Keratinocyte (primary cell): ENCODE results near the gene SMARCA4. TPM values are rescaled to one million over a fixed set of nuclear protein-coding genes. Genes with fewer than 3 reads are reported as not detected.
A peak's percentile ranks its signal among the peaks of the same experiment; 100 is the strongest.
"Not testable (repeated sequence)": the region's sequence is repeated elsewhere in the genome, so short reads cannot be mapped to it uniquely, and the experiment has no call there.

Experiments
- DNase-seq: peaks from one replicate; pipeline ENCODE4 v3.0.0-alpha.2; 2011; ENCODE audit warnings: low read depth, missing footprints, low spot score
- FAIRE-seq: peaks from 2 replicates; lab custom pipeline; 2011; peaks lifted over from hg19 to GRCh38; lab: Jason Lieb, UNC
- H2AFZ ChIP-seq: 2 replicates; pipeline ENCODE4 v1.6.0; 2012; ENCODE audit warnings: low read length, control low read depth, inconsistent platforms; ENCODE audit not compliant: control insufficient read depth
- H3K27ac ChIP-seq: 2 replicates; pipeline ENCODE4 v1.5.1; 2011; ENCODE audit warnings: low read length; ENCODE audit not compliant: control insufficient read depth, insufficient read depth
- H3K27me3 ChIP-seq: 3 replicates; pipeline ENCODE4 v1.6.0; 2011; ENCODE audit warnings: low read length; ENCODE audit not compliant: control insufficient read depth, insufficient read depth; ENCODE audit errors: extremely low read depth
- H3K36me3 ChIP-seq, 2 experiments: 2 replicates in 1 of 2; 3 replicates in 1 of 2; pipeline ENCODE4 v1.5.1; 2011; ENCODE audit warnings: low read length in 2 of 2, mild to moderate bottlenecking in 1 of 2; ENCODE audit not compliant: control insufficient read depth in 2 of 2, insufficient read depth in 2 of 2; ENCODE audit errors: extremely low read depth in 1 of 2
- H3K4me1 ChIP-seq: 3 replicates; pipeline ENCODE4 v1.5.1; 2011; ENCODE audit warnings: low read length; ENCODE audit not compliant: control insufficient read depth, insufficient read depth; ENCODE audit errors: extremely low read depth
- H3K4me2 ChIP-seq: 3 replicates; pipeline ENCODE4 v1.6.0; 2011; ENCODE audit warnings: low read depth, low read length; ENCODE audit not compliant: control insufficient read depth, insufficient read depth; ENCODE audit errors: extremely low read depth
- H3K4me3 ChIP-seq, 3 experiments: fragments of 200-600 bp in 1 of 3; sonication (generic) in 1 of 3; 2 replicates in 2 of 3; 3 replicates in 1 of 3; pipeline ENCODE4 v1.5.1; 2011 to 2016; ENCODE audit warnings: low read length in 3 of 3, mild to moderate bottlenecking in 3 of 3, control low read depth in 2 of 3, inconsistent platforms in 1 of 3, low read depth in 1 of 3, mixed read lengths in 1 of 3, mixed run types in 1 of 3, moderate library complexity in 1 of 3; ENCODE audit not compliant: control insufficient read depth in 2 of 3, insufficient read depth in 2 of 3; ENCODE audit errors: extremely low read depth in 1 of 3
- H3K79me2 ChIP-seq: 2 replicates; pipeline ENCODE4 v1.6.0; 2012; ENCODE audit warnings: low read length; ENCODE audit not compliant: control insufficient read depth, insufficient read depth
- H3K9ac ChIP-seq: 3 replicates; pipeline ENCODE4 v1.6.0; 2011; ENCODE audit warnings: low read length; ENCODE audit not compliant: control insufficient read depth, insufficient read depth; ENCODE audit errors: extremely low read depth
- H3K9me1 ChIP-seq: 3 replicates; pipeline ENCODE4 v1.6.0; 2011; ENCODE audit warnings: low read length; ENCODE audit not compliant: control insufficient read depth, insufficient read depth; ENCODE audit errors: extremely low read depth
- H3K9me3 ChIP-seq: 2 replicates; pipeline ENCODE4 v1.5.1; 2012; ENCODE audit warnings: low read depth, low read length; ENCODE audit not compliant: control insufficient read depth
- H4K20me1 ChIP-seq: 3 replicates; pipeline ENCODE4 v1.6.0; 2011; ENCODE audit warnings: low read length; ENCODE audit not compliant: control insufficient read depth, insufficient read depth; ENCODE audit errors: extremely low read depth
- CTCF ChIP-seq, 3 experiments: IDR thresholded peaks in 1 of 3; conservative IDR thresholded peaks in 1 of 3; optimal IDR thresholded peaks in 1 of 3; 2 replicates in 2 of 3; 3 replicates in 1 of 3; pipeline versions ENCODE3 to v1.5.1; 2011; ENCODE audit warnings: low read length in 3 of 3, mild to moderate bottlenecking in 3 of 3, moderate library complexity in 2 of 3, control low read depth in 1 of 3, inconsistent platforms in 1 of 3; ENCODE audit not compliant: insufficient read depth in 2 of 3; ENCODE audit errors: extremely low read depth in 1 of 3
- EZH2 ChIP-seq: IDR thresholded peaks from one replicate; pipeline ENCODE4 v1.6.1; 2012; ENCODE audit warnings: inconsistent platforms, mild to moderate bottlenecking, low read length, moderate library complexity
- dilution Hi-C: fragments of 300-500 bp; cut with MboI; formaldehyde crosslinking; loops from one replicate; pipeline ENCODE4 v1.7.0; 2020; ENCODE audit warnings: low sequenced_read_pairs; ENCODE audit not compliant: extremely low pct_ligation_motif_present
- polyA plus RNA-seq, 5 experiments: library from polyadenylated mRNA; depleted of rRNA in 3 of 5; stranded (reverse) in 3 of 5; stranded (forward) in 1 of 5; unstranded in 1 of 5; fragments of >200 nt; gene quantifications; 1 replicate in 1 of 5; 2 replicates in 3 of 5; 3 replicates in 1 of 5; pipeline versions ENCODE4 v1.2.1 to v1.2.3, GENCODE V29; 2011 to 2012; ENCODE audit warnings: missing spikeins in 2 of 5, low read depth in 1 of 5, low replicate concordance in 1 of 5

SMARCA4 gene
- polyA plus RNA-seq, 1 donor (not counting 4 experiments of a cell fraction or from before 2014, with no cell fraction given) = 33.1 TPM

DNA sequence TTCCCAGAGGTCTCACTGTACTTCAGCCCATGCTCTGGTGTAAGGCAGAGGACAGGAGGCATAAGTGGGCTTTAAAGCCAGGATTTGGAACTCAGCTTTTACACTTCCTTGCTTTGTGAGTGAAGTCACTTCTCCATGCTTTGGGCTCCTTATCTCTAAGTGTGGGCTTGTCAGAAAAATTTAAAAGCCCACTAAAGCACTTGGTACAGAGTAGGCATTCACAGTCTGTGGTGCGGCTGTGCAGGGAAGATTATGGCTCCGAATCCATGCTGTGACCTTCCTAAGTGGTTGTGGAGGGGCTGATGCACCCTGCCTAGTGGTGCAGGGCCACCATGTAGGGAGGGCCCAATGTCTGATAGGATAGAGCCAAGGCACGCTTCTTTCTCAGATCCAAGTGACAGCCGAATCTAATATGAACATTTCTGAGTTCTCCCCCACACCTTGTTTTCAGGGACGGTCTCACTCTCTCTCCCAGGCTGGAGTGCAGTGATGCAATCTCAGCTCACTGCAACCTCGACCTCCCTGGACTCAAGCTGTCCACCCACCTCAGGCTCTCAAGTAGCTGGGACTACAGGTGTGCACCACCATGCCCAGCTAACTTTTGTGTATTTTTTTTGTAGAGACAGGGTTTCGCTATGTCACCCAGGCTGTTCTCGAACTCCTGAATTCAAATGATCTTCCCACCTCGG lies 25.3 kb upstream of the SMARCA4 start:
- Histone ChIP-seq H3K9me3 (no peaks in the 10 kb centered on the region), H3K9me1 (no peaks in the 10 kb centered on the region), H3K27me3 (no peaks in the 10 kb centered on the region), H3K27ac (no peak overlapping the region), H3K4me2 (no peak overlapping the region), H4K20me1 (no peaks in the 10 kb centered on the region), H3K36me3 (peaks cover 0 to 2% of the 10 kb centered on the region in 2 experiments), H3K4me3 (no peak overlapping the region), H3K79me2 (peaks cover 13% of the 10 kb centered on the region), H3K9ac (no peak overlapping the region), H3K4me1 (peaks cover 9% of the 10 kb centered on the region), H2AFZ (no peak overlapping the region)
- dilution Hi-C loops = no loop called here
- TF ChIP-seq EZH2 (no peak), CTCF (optimal IDR thresholded peaks at IDR 0.05 in 1 of 3, IDR thresholded peaks at IDR 0.05 in 1 of 3, conservative IDR thresholded peaks at IDR 0.05 in 1 of 3; ENCODE audit: extremely low read depth in 1 of 3, insufficient read depth in 2 of 3, low read length in 3 of 3) (no peak)
- FAIRE-seq (no peak), DNase-seq (no peak)

DNA sequence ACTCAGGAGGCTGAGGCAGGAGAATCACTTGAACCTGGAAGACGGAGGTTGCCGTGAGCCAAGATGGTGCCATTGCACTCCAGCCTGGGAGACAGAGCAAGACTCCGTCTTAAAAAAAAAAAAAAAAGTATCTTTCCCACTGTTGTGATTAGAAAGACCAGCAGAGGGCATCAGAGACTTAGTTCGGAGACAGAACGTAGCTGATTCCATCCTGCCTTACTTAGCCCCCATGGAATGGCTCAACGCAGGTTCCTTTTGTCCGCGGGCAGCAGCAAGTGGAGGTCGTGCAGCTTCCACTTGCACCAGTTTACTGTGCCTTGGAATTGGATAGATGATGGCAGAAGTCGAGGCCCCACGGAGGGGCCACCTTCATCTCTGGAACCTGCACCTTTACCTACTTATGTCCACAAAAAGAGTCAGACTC lies 24.2 kb upstream of the SMARCA4 start:
- Histone ChIP-seq H3K79me2 (peaks cover 5% of the 10 kb centered on the region), H4K20me1 (no peaks in the 10 kb centered on the region), H3K4me2 (peak overlapping the region; percentile 35), H3K4me3 (no peak overlapping the region), H3K9me3 (no peaks in the 10 kb centered on the region), H3K36me3 (no peaks in the 10 kb centered on the region), H3K4me1 (peaks cover 9% of the 10 kb centered on the region), H3K9me1 (no peaks in the 10 kb centered on the region), H2AFZ (no peak overlapping the region), H3K27ac (no peak overlapping the region), H3K27me3 (no peaks in the 10 kb centered on the region), H3K9ac (no peak overlapping the region)
- no peak for DNase-seq
- dilution Hi-C loops = no loop called here
- FAIRE-seq = peak; percentile 13
- TF ChIP-seq EZH2 (no peak), CTCF (optimal IDR thresholded peaks at IDR 0.05 in 1 of 3, IDR thresholded peaks at IDR 0.05 in 1 of 3, conservative IDR thresholded peaks at IDR 0.05 in 1 of 3; ENCODE audit: extremely low read depth in 1 of 3, insufficient read depth in 2 of 3, low read length in 3 of 3) (peak; percentile 50 to 69 (median 60))

- H3K4me2 ChIP-seq, H3K4me3 ChIP-seq, H3K27me3 ChIP-seq, H3K9me1 ChIP-seq, DNase-seq, H3K9ac ChIP-seq, FAIRE-seq, H4K20me1 ChIP-seq, H3K27ac ChIP-seq, H2AFZ ChIP-seq, H3K36me3 ChIP-seq, dilution Hi-C loops, H3K9me3 ChIP-seq, H3K79me2 ChIP-seq: not testable (repeated sequence)
- H3K4me1 ChIP-seq = peaks cover 12% of the 10 kb centered on the region
Observed at GRCh38 chr19:10941649-10942048, 19.2 kb upstream of the SMARCA4 start.

DNA sequence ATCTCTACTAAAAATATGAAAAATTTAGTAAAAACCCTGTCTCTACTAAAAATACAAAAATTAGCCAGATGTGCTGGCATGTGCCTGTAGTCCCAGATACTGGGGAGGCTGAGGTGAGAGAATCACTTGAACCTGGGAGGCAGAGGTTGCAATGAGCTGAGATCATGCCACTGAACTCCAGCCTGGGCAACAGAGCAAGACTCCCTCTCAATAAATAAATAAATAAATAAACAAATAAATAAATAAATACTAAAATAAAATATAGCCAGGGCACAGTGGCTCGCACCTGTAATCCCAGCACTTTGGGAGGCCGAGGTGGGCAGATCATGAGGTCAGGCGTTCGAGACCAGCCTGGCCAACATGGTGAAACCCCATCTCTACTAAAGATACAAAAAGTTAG lies 17.4 kb upstream of the SMARCA4 start:
- H3K9ac ChIP-seq, H3K9me3 ChIP-seq, dilution Hi-C loops, H3K27ac ChIP-seq, FAIRE-seq, H3K36me3 ChIP-seq, H4K20me1 ChIP-seq, DNase-seq, H3K27me3 ChIP-seq, H2AFZ ChIP-seq, H3K79me2 ChIP-seq, H3K4me2 ChIP-seq, H3K4me3 ChIP-seq, H3K9me1 ChIP-seq: not testable (repeated sequence)
- H3K4me1 ChIP-seq = peaks cover 20% of the 10 kb centered on the region
